ENCODE results near the gene THG1L.
"Not testable (repeated sequence)": the region's sequence is repeated elsewhere in the genome, so short reads cannot be mapped to it uniquely, and the experiment has no call there.

The THG1L gene

DNA sequence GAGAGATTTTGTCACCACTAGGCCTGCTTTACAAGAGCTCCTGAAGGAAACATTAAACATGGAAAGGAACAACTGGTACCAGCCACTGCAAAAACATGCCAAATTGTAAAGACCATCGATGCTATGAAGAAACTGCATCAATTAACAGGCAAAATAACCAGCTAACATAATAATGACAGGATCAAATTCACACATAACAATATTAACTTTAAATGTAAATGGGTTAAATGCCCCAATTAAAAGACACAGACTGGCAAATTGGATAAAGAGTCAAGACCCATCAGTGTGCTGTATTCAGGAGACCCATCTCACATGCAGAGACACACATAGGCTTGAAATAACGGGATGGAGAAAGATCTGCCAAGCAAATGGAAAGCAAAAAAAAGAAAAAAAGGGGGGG lies 8.3 kb upstream of the THG1L start:
- H3K27ac ChIP-seq, H3K4me3 ChIP-seq: not testable (repeated sequence)

DNA sequence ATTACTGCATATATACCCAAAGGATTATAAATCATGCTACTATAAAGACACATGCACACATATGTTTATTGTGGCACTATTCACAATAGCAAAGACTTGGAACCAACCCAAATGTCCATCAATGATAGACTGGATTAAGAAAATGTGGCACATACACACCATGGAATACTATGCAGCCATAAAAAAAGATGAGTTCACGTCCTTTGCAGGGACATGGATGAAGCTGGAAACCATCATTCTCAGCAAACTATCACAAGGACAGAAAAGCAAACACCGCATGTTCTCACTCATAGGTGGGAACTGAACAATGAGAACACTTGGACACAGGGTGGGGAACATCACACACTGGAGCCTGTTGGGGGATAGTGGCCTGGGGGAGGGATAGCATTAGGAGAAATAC lies 4.6 kb upstream of the THG1L start:
- not testable (repeated sequence) for H3K27ac ChIP-seq

DNA sequence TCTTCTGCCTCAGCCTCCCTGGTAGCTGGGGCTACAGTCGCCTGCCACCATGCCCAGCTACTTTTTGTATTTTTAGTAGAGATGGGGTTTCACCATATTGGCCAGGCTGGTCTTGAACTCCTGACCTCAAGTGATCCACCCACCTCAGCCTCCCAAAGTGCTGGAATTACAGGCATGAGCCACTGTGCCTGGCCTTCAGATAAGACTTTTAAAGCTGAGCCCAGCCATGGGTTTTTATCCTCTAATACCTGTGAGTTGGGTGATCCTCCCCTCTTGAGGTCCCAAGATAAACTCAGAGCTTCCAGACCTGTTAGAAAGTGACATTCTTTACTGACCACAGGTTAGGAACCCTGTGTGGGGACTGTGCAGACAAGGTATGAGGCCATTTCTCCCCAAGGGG lies 3.4 kb upstream of the THG1L start:
- H3K27ac ChIP-seq, H3K4me3 ChIP-seq: not testable (repeated sequence)

More for the DNA sequence above, 4.6 kb upstream of the THG1L start:
- not testable (repeated sequence) for H3K4me3 ChIP-seq

DNA sequence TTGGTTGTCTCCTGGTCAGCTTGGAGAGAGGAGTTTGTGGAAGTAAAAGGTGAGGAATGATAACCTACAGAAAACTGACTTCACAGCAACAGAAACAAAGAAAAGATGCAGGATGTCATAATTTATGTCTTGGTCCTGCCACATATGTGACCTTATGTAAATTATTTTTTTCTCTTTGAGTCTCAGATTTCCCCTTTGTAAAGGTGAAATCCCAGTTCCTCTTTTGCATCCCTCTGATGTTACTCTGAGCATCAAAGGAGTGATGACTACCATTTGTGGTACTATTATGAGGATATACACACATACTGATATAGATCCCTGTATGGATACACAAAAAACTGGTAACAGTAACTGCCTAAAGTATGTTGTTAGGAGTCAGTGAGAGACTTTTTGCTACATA lies 1.4 kb upstream of the THG1L start:
- H3K4me3 ChIP-seq, result no peak overlapping the region
- H3K27ac ChIP-seq, result no peak overlapping the region

DNA sequence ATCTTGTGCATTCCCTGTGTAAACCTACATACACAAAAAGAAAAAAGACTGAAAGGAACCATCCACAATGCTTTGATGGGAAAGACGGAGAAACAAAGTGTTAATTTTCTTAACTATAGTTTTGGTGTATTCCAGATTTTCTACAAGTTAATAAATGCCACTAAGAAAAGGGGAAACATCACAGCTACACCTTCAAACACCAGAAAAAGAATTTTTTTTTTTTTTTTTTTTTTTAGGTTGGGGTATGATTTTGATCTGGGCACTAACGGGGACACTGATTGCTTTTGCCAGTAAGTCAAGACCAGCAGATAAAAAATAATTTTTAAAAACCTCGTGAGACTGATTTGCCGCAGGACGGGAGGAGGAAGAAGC lies 334 bp upstream of the THG1L start:
- H3K27ac ChIP-seq, result peak overlapping the region in 17 of 21 experiments; percentile 60 to 96 (median 86)
- H3K4me3 ChIP-seq, result peak overlapping the region; percentile 48 to 75 (median 61)

DNA sequence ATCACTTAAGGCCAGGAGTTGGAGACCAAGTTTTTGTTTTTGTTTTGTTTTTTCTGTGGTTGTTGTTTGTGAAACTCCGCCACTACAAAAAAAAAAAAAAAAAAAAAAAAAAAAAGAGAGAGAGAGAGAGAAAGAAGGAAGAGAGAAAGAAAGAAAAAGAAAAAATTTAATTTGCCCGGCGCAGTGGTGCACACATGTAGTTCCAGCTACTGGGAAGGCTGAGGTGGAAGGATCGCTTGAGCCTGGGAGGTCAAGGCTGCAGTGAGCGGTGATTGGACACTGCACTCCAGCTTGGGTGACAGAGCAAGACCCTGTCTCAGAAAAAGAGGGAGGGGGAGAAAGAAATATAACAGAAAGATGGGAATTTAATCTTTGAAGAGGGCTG lies 902 bp downstream of the THG1L start:
- peak overlapping the region in 3 of 21 experiments; percentile 83 to 92 (median 86) for H3K27ac ChIP-seq
- peak overlapping the region in 4 of 7 experiments; percentile 48 to 75 (median 68) for H3K4me3 ChIP-seq

DNA sequence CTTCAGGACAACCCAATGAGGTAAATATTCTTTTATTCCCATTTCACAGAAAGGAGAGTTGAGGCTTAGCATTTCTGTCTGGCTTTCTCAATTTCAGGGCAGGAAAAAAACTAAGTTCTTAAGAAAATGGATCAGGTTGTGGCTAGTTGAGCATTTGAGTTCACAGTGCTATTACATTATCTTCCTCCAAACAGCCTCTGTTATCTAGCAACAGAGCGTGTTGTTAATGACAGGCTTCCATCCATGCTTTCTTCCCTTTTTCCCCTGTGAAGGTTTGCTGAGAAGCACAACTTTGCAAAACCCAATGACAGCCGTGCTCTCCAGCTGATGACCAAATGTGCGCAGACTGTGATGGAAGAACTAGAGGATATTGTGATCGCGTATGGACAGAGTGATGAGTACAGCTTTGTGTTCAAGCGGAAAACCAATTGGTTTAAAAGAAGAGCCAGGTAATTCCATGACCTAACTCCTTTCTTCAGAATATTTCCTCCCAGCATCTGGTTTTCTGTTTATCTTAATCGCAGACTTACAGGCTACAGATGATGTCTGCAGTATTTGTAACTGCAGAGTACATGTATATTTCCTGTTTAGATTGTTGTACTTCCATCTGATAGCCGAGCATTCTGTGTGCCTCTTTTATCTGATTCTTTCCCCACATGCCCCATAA lies 1.5 kb downstream of the THG1L start:
- no peak overlapping the region for H3K27ac ChIP-seq

DNA sequence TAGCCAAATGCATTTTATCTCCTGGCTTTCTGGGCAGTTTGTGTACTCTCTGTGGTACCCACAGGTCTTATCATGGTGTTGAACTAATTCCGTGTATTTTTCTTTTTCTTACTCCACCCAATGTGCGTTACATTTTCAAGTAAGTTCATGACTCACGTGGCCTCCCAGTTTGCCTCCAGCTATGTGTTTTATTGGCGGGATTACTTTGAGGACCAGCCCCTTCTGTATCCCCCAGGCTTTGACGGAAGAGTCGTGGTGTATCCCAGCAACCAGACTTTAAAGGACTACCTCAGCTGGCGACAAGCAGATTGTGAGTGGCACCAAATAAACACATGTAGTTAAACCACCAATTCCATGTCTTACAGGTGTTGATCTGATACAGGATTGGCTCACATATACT lies 3.2 kb downstream of the THG1L start:
- H3K27ac ChIP-seq, result no peak overlapping the region
- no peak overlapping the region for H3K4me3 ChIP-seq

More for the DNA sequence above, 1.5 kb downstream of the THG1L start:
- no peak overlapping the region for H3K4me3 ChIP-seq

DNA sequence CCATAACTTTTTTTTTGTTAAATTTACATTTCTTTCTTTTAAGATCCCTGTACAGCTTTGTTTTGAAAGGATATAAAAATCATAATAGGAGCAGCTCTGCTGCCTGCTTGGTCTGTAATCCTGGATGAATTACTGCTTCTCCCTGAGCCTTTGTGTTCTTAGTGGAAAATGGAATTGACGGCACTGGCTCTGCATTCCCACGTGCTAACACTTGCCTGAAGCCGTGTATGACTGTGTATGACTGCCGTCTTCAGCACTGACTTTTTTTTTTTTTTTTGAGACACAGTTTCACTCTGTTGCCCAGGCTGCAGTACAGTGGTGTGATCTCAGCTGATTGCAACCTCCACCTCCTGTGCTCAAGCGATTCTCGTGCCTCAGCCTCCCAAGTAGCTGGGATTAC lies 4.8 kb downstream of the THG1L start:
- no peak overlapping the region for H3K27ac ChIP-seq
- H3K4me3 ChIP-seq, result no peak overlapping the region

DNA sequence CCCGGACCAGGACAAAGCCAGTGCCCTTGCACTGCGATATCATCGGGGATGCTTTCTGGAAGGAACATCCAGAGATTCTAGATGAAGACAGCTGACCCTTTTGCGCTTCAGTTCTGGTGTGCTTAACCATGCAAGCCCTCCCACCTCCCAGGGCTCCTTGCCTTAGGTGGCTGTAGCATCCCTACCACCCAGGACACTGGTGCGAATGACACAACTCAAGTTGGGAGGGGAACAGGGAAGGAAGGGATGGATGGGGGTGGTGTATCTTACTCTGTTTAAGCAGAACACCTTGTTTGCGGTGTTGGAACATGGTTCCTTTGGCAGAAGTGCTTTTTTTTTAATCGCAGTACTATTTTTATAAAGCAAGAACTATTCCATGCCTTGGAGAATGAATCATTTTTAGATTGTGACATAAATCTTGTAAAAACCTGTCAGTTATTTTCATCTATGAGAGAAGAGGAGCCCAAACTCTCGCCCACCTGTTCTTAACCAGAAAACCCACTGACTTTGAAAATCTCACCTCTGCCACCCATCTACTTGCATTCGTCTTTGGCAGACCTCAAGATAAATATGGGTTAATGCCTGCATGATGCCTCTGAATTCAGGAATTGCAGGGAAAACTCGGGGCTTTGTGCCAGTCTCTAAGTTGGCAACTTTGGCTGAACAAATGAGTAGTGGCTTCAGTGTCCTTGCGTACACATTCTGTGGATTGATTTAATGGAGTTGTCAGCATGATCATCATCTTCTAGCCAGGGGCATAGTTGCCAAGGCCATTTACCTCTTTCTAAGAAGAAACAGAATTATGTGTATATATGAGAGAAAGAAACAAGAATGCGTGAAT lies 8.4 kb downstream of the THG1L start:
- Histone ChIP-seq H3K4me3 (no peak overlapping the region), H3K27ac (no peak overlapping the region)

DNA sequence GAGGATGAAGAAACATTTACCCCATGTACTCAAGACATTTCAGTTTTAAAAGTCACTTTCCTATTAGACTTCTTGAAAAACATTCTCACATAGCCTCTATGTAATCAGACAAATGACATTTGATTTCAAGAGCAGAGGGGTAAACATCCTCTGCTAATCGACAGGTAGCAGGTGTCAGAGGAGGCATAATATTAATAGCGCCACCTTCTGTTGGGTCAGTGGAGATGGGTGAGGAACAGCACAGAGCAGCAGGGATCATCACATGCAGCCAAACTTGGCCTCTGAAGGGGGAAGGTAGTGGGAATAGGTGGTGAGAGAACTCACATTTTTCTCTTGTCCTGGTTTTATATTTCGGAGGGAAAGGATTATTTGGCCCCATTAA lies 9.0 kb downstream of the THG1L start:
- Histone ChIP-seq H3K27ac (no peak overlapping the region), H3K4me3 (no peak overlapping the region)

DNA sequence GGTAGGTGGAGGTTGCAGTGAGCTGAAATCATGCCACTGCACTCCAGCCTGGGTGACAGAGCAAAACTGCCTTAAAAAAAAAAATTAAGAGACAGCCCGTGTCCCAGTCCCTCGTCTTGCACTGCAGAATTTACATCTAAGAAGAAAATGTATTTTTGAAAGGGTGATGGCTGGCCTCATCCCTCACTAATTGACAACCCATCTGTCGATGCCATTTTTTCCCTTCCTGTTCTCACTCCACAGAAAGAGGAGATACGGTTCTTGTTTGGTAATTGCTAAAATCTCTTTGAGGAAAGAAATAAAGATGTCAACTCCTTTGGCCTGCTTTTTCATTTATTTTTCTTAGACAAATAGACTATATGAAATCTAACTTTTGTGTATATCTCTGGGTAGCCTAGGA lies 9.9 kb downstream of the THG1L start:
- H3K4me3 ChIP-seq, result no peak overlapping the region

DNA sequence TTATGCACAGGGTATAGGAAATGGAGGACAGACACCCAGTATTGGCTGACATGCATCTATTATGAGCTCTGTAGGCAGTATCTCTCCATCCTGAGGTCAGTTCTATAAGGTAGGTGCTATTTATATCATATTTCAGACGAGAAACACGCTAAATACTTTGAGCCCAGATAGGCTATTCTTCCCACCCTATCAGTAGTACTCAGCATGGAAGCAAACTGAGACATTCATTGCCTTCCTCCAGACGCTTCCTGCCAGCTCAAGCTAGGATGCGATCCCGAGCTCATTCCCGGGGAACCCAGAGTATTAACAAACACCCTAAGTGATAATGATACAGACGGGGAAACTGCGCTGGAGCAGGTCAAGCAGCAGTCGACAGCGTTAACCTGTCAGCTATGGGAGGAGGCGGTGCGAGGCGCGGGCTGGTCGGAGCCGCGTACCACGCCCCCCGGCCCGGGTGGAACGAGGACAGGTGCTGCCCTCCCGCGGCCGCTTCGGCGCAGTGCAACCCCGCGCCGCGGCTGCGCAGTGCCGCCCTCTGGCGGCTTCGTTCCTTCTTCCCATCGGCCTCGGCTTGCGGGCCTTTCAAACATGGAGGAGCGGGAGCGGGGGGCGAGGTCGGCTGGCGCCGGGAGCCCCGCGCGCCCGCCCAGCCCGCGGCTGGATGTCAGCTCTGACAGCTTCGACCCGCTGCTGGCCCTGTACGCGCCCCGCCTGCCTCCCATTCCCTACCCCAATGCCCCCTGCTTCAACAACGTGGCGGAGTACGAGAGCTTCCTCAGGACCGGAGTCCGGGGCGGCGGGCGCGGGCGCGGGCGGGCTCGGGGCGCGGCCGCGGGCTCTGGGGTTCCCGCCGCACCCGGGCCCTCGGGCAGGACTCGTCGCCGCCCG lies 12.2 kb downstream of the THG1L start, which contains the start of gene LSM11:
Gene LSM11 (plus strand): TSS at position 550 of the 888 bp plus-strand sequence. CDS start 39 bp downstream, at position 589.
- H3K4me3 ChIP-seq, result peak within 1 kb of the TSS; percentile 62 to 80 (median 70)
- peak within 1 kb of the TSS in 18 of 21 experiments; percentile 41 to 84 (median 74) for H3K27ac ChIP-seq

More for the DNA sequence above, 9.9 kb downstream of the THG1L start:
- no peak overlapping the region for H3K27ac ChIP-seq

DNA sequence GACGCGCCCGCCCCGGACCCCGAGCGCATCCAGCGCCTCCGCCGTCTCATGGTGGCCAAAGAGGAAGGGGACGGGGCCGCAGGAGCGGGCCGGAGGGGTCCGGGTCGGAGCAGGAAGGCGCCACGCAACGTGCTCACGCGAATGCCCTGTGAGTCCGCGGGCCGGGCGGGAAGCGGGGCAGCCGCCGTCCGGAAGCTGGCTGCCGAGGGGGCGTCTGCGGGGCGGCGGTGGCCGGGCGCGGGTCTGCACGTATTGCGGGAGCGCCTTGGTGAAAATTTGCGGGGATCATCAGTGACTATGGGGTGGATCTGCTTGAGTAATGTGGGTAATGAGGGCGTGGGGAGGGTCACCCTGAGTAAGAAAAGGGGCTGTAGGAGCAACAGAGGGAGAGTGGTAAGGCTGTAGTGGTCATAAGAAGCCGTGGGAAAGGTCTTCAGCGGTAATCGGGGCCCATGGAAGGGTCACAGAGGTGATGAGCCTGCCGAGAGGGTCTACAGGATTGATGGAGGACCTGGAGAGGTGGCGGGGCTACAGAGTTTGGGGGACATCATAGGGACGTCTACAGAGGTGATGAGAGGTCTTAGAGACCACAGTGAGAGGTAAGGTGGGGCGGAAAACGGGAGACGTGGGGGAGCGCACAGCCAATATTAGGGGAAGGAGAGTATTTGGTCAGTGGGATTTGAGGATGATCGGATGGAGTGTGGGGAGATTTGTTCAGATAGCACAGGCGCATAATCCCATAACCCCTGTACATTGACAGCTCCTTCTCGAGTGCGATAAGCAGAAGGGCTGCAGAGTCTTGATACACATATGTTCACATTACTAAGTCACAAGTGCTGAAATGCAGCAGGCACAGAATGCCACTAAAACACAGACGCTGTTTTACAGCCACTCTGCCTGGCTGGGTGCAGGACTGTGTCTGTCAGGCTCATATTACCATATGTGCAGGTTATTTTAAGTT lies 13.1 kb downstream of the THG1L start:
- H3K27ac ChIP-seq, result peak overlapping the region in 18 of 21 experiments; percentile 41 to 84 (median 74)
- H3K4me3 ChIP-seq, result peak overlapping the region; percentile 62 to 80 (median 70)

DNA sequence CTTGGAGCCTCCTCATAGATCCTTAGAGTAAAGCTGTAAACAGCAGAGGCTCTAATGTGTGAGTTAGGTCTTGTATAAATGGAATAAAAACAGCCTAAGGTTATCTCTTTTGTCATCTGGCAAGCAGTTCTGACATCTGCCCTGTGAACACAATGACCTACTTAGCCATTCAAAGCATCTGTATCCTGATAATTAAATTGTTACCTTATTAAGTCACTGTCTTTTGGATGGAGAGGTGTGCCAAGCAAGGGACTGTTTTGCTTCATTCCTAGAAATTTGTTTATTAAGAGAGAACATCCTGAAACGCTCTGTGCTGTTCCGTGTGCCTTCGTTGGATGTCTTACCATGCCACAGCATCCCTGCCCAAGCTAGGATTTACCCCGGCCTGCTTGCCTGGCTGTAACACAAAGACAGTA lies 13.8 kb downstream of the THG1L start:
- H3K4me3 ChIP-seq, result peak overlapping the region in 1 of 7 experiments; percentile 69
- peak overlapping the region in 1 of 21 experiments; percentile 84 for H3K27ac ChIP-seq

DNA sequence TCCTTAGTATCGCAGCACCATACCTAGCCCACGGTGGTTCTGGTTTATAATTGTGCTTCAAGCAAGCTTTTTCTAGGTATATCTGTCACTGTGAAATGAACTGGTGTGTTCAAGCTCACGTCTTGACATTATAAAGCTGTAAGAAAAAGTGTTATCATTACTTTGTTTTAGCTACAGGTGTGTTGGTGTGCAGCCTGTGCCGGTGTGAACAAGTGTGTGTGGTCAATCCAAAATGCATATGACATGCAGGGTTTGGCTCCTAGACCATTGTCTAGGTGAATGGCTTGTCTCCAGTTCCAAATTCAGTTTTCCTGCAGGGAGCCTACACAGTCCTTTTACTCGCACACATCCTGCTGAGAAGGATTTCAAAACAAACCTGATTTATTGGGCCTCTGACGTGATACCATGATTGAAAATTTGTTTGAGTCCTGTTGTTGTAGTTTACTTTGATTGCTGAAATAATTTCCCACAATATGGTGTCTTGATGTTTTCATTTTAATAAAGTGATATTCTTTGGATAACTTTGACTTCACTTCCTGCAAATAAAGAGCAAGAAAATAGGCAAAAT lies 16.0 kb downstream of the THG1L start:
- no peak overlapping the region for H3K27ac ChIP-seq
- H3K4me3 ChIP-seq, result no peak overlapping the region

DNA sequence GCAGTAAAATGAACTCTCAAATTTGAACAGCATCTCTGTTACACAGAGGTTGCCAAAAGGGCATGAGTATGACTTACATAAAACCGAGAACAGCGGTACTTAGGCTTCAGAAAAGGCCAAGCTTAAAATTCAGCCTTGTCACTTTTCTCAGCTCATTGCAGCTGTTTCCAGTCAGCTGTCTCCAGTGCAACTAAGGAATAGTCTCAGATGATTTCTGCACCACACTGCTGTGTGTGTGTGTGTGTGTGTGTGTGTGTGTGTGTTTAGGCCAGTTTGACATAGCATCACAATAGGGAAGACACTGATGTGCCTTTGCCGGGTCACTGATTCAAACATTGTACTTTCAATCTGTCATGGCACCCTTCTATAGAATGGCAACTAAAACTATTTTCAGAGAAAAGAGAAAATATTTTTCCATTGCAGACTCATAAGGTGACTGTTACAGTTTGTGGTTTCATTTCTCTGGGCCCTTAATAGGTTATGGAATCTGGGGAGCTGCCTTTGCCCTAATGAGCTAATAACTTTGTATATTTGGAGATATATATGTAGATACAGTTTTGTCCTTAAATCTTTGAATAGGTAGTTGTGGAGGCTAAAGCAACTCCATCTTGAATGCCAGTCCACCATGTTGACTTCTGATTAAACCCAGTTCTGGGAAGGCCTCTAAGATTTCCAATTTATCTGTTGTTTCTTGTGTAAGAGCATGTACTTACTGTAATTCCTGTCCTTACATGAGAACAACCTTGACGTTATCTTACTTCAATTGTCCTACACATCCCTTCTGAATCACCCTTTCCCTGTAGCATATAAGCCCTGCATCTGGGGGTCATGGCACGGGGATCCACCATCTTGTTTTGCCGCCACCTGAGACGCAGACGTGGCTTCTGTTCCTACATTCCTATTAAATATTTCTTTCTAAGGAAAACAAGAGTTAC lies 16.8 kb downstream of the THG1L start:
- H3K4me3 ChIP-seq, result no peak overlapping the region
- no peak overlapping the region for H3K27ac ChIP-seq

Measured in skin epidermis (tissue), 12 donors.